ENCODE measurements around the gene TRHDE. TPM values are rescaled to one million over a fixed set of nuclear protein-coding genes. Genes with fewer than 3 reads are reported as not detected.
"Not testable (repeated sequence)": the region's sequence is repeated elsewhere in the genome, so short reads cannot be mapped to it uniquely, and the experiment has no call there.

Gene TRHDE
- polyA plus RNA-seq, 1 donor from 2014 or later: 20.6 TPM

- Histone ChIP-seq H3K4me3 (ENCODE audit: low read length) (no peak overlapping the region), H4K20me1 (ENCODE audit: insufficient read depth) (no peaks in the 10 kb centered on the region), H3K27me3 (ENCODE audit: insufficient read depth, low read depth, low read length) (no peaks in the 10 kb centered on the region), H2AFZ (ENCODE audit: low read depth, low read length) (no peak overlapping the region), H3K9me3 (ENCODE audit: low read length) (no peaks in the 10 kb centered on the region), H3K4me2 (ENCODE audit: low read length) (no peak overlapping the region), H3F3A (ENCODE audit: insufficient read depth, low read length, poor library complexity, severe bottlenecking) (no peaks in the 10 kb centered on the region), H3K9me2 (ENCODE audit: insufficient read depth, low read length) (no peaks in the 10 kb centered on the region), H3K79me2 (replicated peaks; ENCODE audit: insufficient read depth, low read length) (no peaks in the 10 kb centered on the region), H3K9ac (ENCODE audit: low read length) (no peak overlapping the region), H3K36me3 (ENCODE audit: insufficient read depth, low read length) (no peaks in the 10 kb centered on the region), H3K27ac (ENCODE audit: low read length) (no peak overlapping the region)
- TF ChIP-seq EZH2 (IDR thresholded peaks at IDR 0.05; ENCODE audit: borderline replicate concordance, insufficient read depth, low read length, poor library complexity, severe bottlenecking): no peak
- no peak for TF ChIP-seq TAF1 (IDR thresholded peaks at IDR 0.05; ENCODE audit: low read depth)
- TF ChIP-seq MXI1 (conservative IDR thresholded peaks at IDR 0.05; ENCODE audit: poor library complexity, severe bottlenecking): no peak
- no peak for TF ChIP-seq CTCF (IDR thresholded peaks at IDR 0.05; ENCODE audit: poor library complexity, severe bottlenecking)
Observed at GRCh38 chr12:72699362-72699761, 427.2 kb downstream of the TRHDE start.

- not testable (repeated sequence) for H3K9ac ChIP-seq (ENCODE audit: low read length); H3K9me3 ChIP-seq (ENCODE audit: low read length); H3K79me2 ChIP-seq (replicated peaks; ENCODE audit: insufficient read depth, low read length); H2AFZ ChIP-seq (ENCODE audit: low read depth, low read length); H3K4me2 ChIP-seq (ENCODE audit: low read length); H3F3A ChIP-seq (ENCODE audit: insufficient read depth, low read length, poor library complexity, severe bottlenecking); H3K9me2 ChIP-seq (ENCODE audit: insufficient read depth, low read length); H3K36me3 ChIP-seq (ENCODE audit: insufficient read depth, low read length); H3K4me3 ChIP-seq (ENCODE audit: low read length); H3K27me3 ChIP-seq (ENCODE audit: insufficient read depth, low read depth, low read length); H3K27ac ChIP-seq (ENCODE audit: low read length); H4K20me1 ChIP-seq (ENCODE audit: insufficient read depth)
Observed at GRCh38 chr12:72712025-72712424, 439.9 kb downstream of the TRHDE start.

- Histone ChIP-seq H3K79me2 (replicated peaks; ENCODE audit: insufficient read depth, low read length) (no peaks in the 10 kb centered on the region), H3K27ac (ENCODE audit: low read length) (no peak overlapping the region), H3K9ac (ENCODE audit: low read length) (no peak overlapping the region), H3F3A (ENCODE audit: insufficient read depth, low read length, poor library complexity, severe bottlenecking) (no peaks in the 10 kb centered on the region), H3K27me3 (ENCODE audit: insufficient read depth, low read depth, low read length) (no peaks in the 10 kb centered on the region), H3K36me3 (ENCODE audit: insufficient read depth, low read length) (no peaks in the 10 kb centered on the region), H3K9me3 (ENCODE audit: low read length) (no peaks in the 10 kb centered on the region), H4K20me1 (ENCODE audit: insufficient read depth) (no peaks in the 10 kb centered on the region), H3K9me2 (ENCODE audit: insufficient read depth, low read length) (no peaks in the 10 kb centered on the region), H3K4me3 (ENCODE audit: low read length) (no peak overlapping the region), H2AFZ (ENCODE audit: low read depth, low read length) (no peak overlapping the region), H3K4me2 (ENCODE audit: low read length) (no peak overlapping the region)
- TF ChIP-seq EP300 (conservative IDR thresholded peaks at IDR 0.05; ENCODE audit: poor library complexity, severe bottlenecking) (no peak), MXI1 (conservative IDR thresholded peaks at IDR 0.05; ENCODE audit: poor library complexity, severe bottlenecking) (no peak), SMC3 (conservative IDR thresholded peaks at IDR 0.05; ENCODE audit: poor library complexity) (no peak), REST (IDR thresholded peaks at IDR 0.05; ENCODE audit: borderline replicate concordance) (no peak), POLR2AphosphoS5 (IDR thresholded peaks at IDR 0.05) (no peak), EZH2 (IDR thresholded peaks at IDR 0.05; ENCODE audit: borderline replicate concordance, insufficient read depth, low read length, poor library complexity, severe bottlenecking) (no peak), RAD21 (conservative IDR thresholded peaks at IDR 0.05) (no peak), CTCF (IDR thresholded peaks at IDR 0.05; ENCODE audit: poor library complexity, severe bottlenecking) (no peak)
Observed at GRCh38 chr12:72716221-72716620, 444.1 kb downstream of the TRHDE start.
